Measurements from ENCODE around the gene MLN.

MLN gene

GRCh38 chr6:33803571-33804053 lies at the start of gene MLN:
Gene MLN, minus strand, starts transcription at chr6:33804003. Its CDS starts 2,840 bp downstream, at chr6:33801163.
- DNase-seq (ENCODE audit: low spot score): no peak

- DNase-seq (ENCODE audit: low spot score): no peak
Observed at GRCh38 chr6:33853026-33853425, 49.2 kb upstream of the MLN start.

- no peak for DNase-seq (ENCODE audit: low spot score)
Observed at GRCh38 chr6:33851959-33852358, 48.2 kb upstream of the MLN start.

- no peak for DNase-seq (ENCODE audit: low spot score)
Observed at GRCh38 chr6:33850869-33851541, 47.2 kb upstream of the MLN start.

GRCh38 chr6:33850296-33850695 lies 46.5 kb upstream of the MLN start:
- no peak for DNase-seq (ENCODE audit: low spot score)

GRCh38 chr6:33849500-33850075 lies 45.8 kb upstream of the MLN start:
- no peak for DNase-seq (ENCODE audit: low spot score)

- DNase-seq (ENCODE audit: low spot score): no peak
Observed at GRCh38 chr6:33848484-33848883, 44.7 kb upstream of the MLN start.

GRCh38 chr6:33847867-33848266 lies 44.1 kb upstream of the MLN start:
- no peak for DNase-seq (ENCODE audit: low spot score)

GRCh38 chr6:33847078-33847477 lies 43.3 kb upstream of the MLN start:
- no peak for DNase-seq (ENCODE audit: low spot score)

GRCh38 chr6:33846226-33846625 lies 42.4 kb upstream of the MLN start:
- no peak for DNase-seq (ENCODE audit: low spot score)

- DNase-seq (ENCODE audit: low spot score): no peak
Observed at GRCh38 chr6:33845031-33845745, 41.4 kb upstream of the MLN start.

- no peak for DNase-seq (ENCODE audit: low spot score)
Observed at GRCh38 chr6:33843131-33844121, 39.6 kb upstream of the MLN start.

- no peak for DNase-seq (ENCODE audit: low spot score)
Observed at GRCh38 chr6:33841868-33842267, 38.1 kb upstream of the MLN start.

- no peak for DNase-seq (ENCODE audit: low spot score)
Observed at GRCh38 chr6:33841070-33841469, 37.3 kb upstream of the MLN start.

GRCh38 chr6:33840048-33840926 lies 36.5 kb upstream of the MLN start:
- no peak for DNase-seq (ENCODE audit: low spot score)

- no peak for DNase-seq (ENCODE audit: low spot score)
Observed at GRCh38 chr6:33839399-33840047, 35.7 kb upstream of the MLN start.

GRCh38 chr6:33838983-33839382 lies 35.2 kb upstream of the MLN start:
- DNase-seq (ENCODE audit: low spot score): no peak

- DNase-seq (ENCODE audit: low spot score): no peak
Observed at GRCh38 chr6:33837971-33838665, 34.3 kb upstream of the MLN start.

- DNase-seq (ENCODE audit: low spot score): no peak
Observed at GRCh38 chr6:33836806-33837469, 33.1 kb upstream of the MLN start.
